Activated CD8-positive, alpha-beta T cell treated with anti-CD3 and anti-CD28 coated beads for 36 hours (primary cell): ENCODE measurements around the gene KRT86. TPM values are rescaled to one million over a fixed set of nuclear protein-coding genes. Genes with fewer than 3 reads are reported as not detected.

Experiments
- ATAC-seq: fragments of 200-7000 bp; cut with Tn5 transposase; one replicate; pipeline ENCODE4 v1.10.0; 2021; ENCODE audit warnings: mild to moderate bottlenecking, moderate library complexity
- CTCF ChIA-PET: fragments of 350-600 bp; sonication (Branson Sonifier 250); formaldehyde crosslinking; loops from one replicate; lab custom pipeline; 2021; ENCODE audit warnings: antibody characterized with exemption; lab: Charles Lee
- POLR2A ChIA-PET: fragments of 350-600 bp; sonication (Branson Sonifier 250); formaldehyde crosslinking; loops from one replicate; lab custom pipeline; 2021; ENCODE audit warnings: antibody characterized with exemption; lab: Charles Lee
- DNase-seq: peaks from one replicate; pipeline ENCODE4 v3.0.0-alpha.2; 2020
- H3K27ac Mint-ChIP-seq: one replicate; pipeline ENCODE4 v1.8.0; 2021; ENCODE audit warnings: mild to moderate bottlenecking, mixed read lengths
- H3K27me3 Mint-ChIP-seq: one replicate; pipeline ENCODE4 v1.8.0; 2021; ENCODE audit warnings: mixed read lengths
- H3K36me3 Mint-ChIP-seq: one replicate; pipeline ENCODE4 v1.8.0; 2021; ENCODE audit warnings: low read depth, mixed read lengths
- H3K4me1 Mint-ChIP-seq: one replicate; pipeline ENCODE4 v1.8.0; 2021; ENCODE audit warnings: low read depth, mixed read lengths
- H3K4me3 Mint-ChIP-seq: one replicate; pipeline ENCODE4 v1.8.0; 2021; ENCODE audit warnings: mild to moderate bottlenecking, moderate library complexity, mixed read lengths
- H3K9me3 Mint-ChIP-seq: one replicate; pipeline ENCODE4 v1.8.0; 2021; ENCODE audit warnings: mixed read lengths
- intact Hi-C: fragments of 100-400 bp; cut with micrococcal nuclease; formaldehyde crosslinking; loops from one replicate; pipeline ENCODE4 v1.10.0; 2022
- total RNA-seq, 2 experiments: library from RNA; stranded (reverse); gene quantifications; one replicate each; pipeline ENCODE4 v1.2.3, GENCODE V29; 2021
- TF ChIP-seq, protein P1 (sequence below): fragments of 200-600 bp; IDR thresholded peaks from one replicate; pipeline ENCODE4 v1.8.0; 2022; ENCODE audit warnings: antibody characterized with exemption, mild to moderate bottlenecking

The KRT86 gene
- total RNA-seq, 2 experiments from 2014 or later = not detected

DNA sequence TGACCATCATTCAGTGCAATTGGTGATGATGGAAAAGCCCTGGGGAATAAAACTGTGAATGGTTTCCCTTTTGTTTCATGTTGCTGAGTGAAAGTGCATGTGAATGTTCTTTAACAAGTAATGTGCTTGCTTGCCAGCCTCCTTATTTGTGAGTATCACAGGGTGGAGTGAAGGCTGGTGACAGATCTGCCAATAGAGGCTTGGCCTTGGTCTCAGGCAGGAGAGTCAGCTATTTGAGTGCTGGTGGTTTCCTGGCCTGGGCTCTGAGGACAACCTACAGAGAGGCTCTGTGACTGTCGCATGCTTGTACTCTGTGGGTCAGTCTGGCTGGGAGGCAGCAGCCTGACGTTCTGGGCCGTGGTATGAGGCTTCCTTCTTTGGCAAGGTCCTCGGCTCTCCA lies 72.1 kb downstream of the KRT86 start:
- H3K27ac Mint-ChIP-seq = no peak overlapping the region
- POLR2A ChIA-PET = no interaction called here
- H3K9me3 Mint-ChIP-seq = no peaks in the 10 kb centered on the region
- ATAC-seq (no peak), DNase-seq (no peak)
- intact Hi-C loops = no loop called here
- H3K4me3 Mint-ChIP-seq = no peak overlapping the region
- no peaks in the 10 kb centered on the region for H3K36me3 Mint-ChIP-seq
- TF ChIP-seq, protein P1, sequence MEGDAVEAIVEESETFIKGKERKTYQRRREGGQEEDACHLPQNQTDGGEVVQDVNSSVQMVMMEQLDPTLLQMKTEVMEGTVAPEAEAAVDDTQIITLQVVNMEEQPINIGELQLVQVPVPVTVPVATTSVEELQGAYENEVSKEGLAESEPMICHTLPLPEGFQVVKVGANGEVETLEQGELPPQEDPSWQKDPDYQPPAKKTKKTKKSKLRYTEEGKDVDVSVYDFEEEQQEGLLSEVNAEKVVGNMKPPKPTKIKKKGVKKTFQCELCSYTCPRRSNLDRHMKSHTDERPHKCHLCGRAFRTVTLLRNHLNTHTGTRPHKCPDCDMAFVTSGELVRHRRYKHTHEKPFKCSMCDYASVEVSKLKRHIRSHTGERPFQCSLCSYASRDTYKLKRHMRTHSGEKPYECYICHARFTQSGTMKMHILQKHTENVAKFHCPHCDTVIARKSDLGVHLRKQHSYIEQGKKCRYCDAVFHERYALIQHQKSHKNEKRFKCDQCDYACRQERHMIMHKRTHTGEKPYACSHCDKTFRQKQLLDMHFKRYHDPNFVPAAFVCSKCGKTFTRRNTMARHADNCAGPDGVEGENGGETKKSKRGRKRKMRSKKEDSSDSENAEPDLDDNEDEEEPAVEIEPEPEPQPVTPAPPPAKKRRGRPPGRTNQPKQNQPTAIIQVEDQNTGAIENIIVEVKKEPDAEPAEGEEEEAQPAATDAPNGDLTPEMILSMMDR = no peak
- CTCF ChIA-PET = no interaction called here
- peaks cover 1% of the 10 kb centered on the region for H3K27me3 Mint-ChIP-seq
- peaks cover 9% of the 10 kb centered on the region for H3K4me1 Mint-ChIP-seq

DNA sequence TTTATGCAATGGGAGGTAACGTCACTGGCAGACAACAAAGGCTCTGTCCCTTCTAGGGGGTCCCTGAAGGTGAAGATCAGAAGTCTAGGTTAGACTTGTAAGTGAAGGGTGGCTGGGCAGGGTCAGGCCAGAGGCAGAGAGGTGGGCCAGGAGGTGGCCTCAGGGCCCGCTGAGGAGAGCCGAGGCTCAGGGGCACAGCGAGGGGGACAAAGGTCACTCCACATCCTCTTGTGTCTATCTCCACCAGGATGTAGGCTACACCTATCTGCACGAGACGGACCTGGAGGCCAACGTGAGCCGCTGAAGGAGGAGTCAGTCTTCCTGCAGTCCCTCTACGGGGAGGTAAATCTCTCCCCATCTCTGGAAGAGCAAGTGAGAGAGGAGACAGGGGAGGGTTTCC lies 72.6 kb downstream of the KRT86 start:
- DNase-seq (no peak), ATAC-seq (no peak)
- Mint-ChIP-seq H3K36me3 (no peaks in the 10 kb centered on the region), H3K27me3 (peaks cover 1% of the 10 kb centered on the region), H3K4me1 (peaks cover 12% of the 10 kb centered on the region), H3K9me3 (no peaks in the 10 kb centered on the region), H3K27ac (no peak overlapping the region), H3K4me3 (no peak overlapping the region)
- TF ChIP-seq, protein P1 = no peak
- ChIA-PET POLR2A (no interaction called here), CTCF (interaction anchor here (1.1 to 1.3 kb wide), 2 partner anchors 20 to 24 kb away, joined by 3 to 4 read pairs; no protein-coding TSS in a partner anchor)
- intact Hi-C loops = no loop called here

DNA sequence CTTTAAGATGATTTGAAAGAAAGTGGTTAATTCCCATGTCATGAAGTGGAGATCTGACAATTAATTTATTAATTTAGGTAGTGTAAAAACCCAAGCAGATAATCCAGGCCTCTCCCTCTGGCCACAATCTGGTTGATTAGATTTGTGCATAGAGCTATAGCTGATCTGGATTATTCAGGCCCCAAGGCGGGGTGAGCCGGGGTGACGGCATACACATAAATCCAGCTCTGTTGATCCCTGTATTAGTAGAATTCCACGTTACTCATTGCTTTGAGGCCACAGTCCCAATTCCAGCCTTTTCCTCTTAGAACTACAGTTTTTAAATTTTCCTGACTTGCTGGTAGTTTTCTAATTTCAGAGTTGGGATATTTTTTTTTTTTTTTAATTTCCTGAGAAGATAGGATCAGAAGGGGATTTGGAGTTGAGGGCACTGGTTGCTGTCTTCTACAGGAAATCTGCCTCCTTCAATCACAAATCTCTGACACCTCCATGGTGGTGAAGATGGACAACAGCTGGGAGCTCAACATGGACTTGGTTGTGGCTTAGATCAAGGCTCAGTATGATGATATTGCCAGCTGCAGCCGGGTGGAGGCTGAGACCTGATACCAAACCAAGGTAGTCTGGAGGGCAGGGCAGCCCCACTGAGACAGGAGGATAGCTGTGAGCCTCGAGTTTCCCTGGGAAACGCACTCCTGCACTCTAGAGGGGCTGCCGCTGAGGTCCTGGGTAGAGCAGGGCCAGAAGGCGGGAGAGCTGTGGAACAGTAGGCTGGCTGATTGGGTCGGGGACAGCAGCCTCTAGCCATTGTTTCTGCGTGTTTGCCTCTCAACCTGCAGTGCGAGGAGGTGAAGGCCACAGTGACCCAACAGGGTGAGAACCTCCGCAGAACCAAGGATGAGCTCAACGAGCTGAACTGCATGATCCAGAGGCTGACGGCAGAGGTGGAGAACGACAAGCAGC lies 73.4 kb downstream of the KRT86 start:
- CTCF ChIA-PET = interaction anchor here (1.1 to 1.3 kb wide), 3 partner anchors 21 to 33 kb away, joined by 3 to 5 read pairs (median 4); no protein-coding TSS in a partner anchor
- TF ChIP-seq, protein P1 = no peak
- intact Hi-C loops = no loop called here
- POLR2A ChIA-PET = no interaction called here
- Mint-ChIP-seq H3K4me3 (no peak overlapping the region), H3K27ac (no peak overlapping the region), H3K9me3 (no peaks in the 10 kb centered on the region), H3K4me1 (peaks cover 18% of the 10 kb centered on the region), H3K27me3 (peaks cover 1% of the 10 kb centered on the region), H3K36me3 (no peaks in the 10 kb centered on the region)
- no peak for DNase-seq
- ATAC-seq = no peak

DNA sequence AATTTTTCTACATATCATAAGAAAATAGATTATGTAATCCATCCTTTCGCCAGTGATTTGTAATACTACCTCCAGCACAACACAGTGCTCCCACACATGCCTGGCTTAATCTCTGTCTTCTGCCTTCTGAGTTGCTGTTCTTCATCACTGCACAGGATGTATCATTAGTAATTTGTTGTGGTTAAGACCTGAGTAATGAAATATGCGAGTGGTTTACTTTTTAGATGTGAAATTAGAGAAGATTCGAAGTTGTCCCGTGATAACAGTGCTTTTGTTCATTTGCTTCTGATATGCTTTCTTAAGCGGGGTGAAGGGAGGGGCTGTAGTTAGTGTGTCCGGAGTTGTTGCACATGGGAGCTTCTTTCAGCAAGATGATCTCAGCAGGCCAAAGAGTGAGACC lies 74.8 kb downstream of the KRT86 start:
- intact Hi-C loops = no loop called here
- Mint-ChIP-seq H3K27me3 (peaks cover 1% of the 10 kb centered on the region), H3K9me3 (no peaks in the 10 kb centered on the region), H3K27ac (no peak overlapping the region), H3K36me3 (no peaks in the 10 kb centered on the region), H3K4me1 (peaks cover 18% of the 10 kb centered on the region), H3K4me3 (no peak overlapping the region)
- ATAC-seq (no peak), DNase-seq (no peak)
- ChIA-PET POLR2A (no interaction called here), CTCF (interaction anchor here (1.8 kb wide), 1 partner anchor 11 kb away, joined by 4 read pairs; no protein-coding TSS in a partner anchor)
- TF ChIP-seq, protein P1 = no peak
